GM23338 (cell line): ENCODE data around the gene ARMH4. TPM values are rescaled to one million over a fixed set of nuclear protein-coding genes. Genes with fewer than 3 reads are reported as not detected.

Experiments
- ATAC-seq: fragments of 200-7000 bp; cut with Tn5 transposase; 3 replicates; pipeline ENCODE4 v1.9.1; 2020
- DNase-seq: peaks from one replicate; pipeline ENCODE4 v3.0.0-alpha.2; 2015; ENCODE audit warnings: low spot score
- H2AFZ ChIP-seq: fragments of 200-600 bp; sonication (generic); 2 replicates; pipeline ENCODE4 v1.8.0; 2016; ENCODE audit warnings: antibody characterized with exemption, mild to moderate bottlenecking, moderate library complexity
- H3F3A ChIP-seq: fragments of 200-600 bp; sonication (generic); replicated peaks from 2 replicates; pipeline ENCODE4 v1.8.0; 2017; ENCODE audit warnings: antibody characterized with exemption, mixed run types, low read depth
- H3K27ac ChIP-seq: fragments of 200-600 bp; sonication (generic); 2 replicates; pipeline ENCODE4 v1.6.1; 2016; ENCODE audit warnings: low read depth
- H3K27me3 ChIP-seq: fragments of 200-600 bp; sonication (generic); 2 replicates; pipeline ENCODE4 v1.8.0; 2016; ENCODE audit warnings: mild to moderate bottlenecking, mixed run types, moderate library complexity; ENCODE audit not compliant: insufficient read depth
- H3K36me3 ChIP-seq: fragments of 200-600 bp; sonication (generic); 2 replicates; pipeline ENCODE4 v1.8.0; 2016; ENCODE audit warnings: mild to moderate bottlenecking; ENCODE audit not compliant: insufficient read depth
- H3K4me1 ChIP-seq: fragments of 200-600 bp; sonication (generic); 2 replicates; pipeline ENCODE4 v1.8.0; 2016; ENCODE audit warnings: mild to moderate bottlenecking, moderate library complexity; ENCODE audit not compliant: insufficient read depth
- H3K4me2 ChIP-seq: fragments of 200-600 bp; sonication (generic); 2 replicates; pipeline ENCODE4 v1.7.1; 2017; ENCODE audit warnings: mixed run types
- H3K4me3 ChIP-seq: fragments of 200-600 bp; sonication (generic); 2 replicates; pipeline ENCODE4 v1.6.1; 2016; ENCODE audit warnings: mixed run types
- H3K79me2 ChIP-seq: fragments of 200-600 bp; sonication (generic); replicated peaks from 2 replicates; pipeline ENCODE4 v1.8.0; 2017; ENCODE audit warnings: mild to moderate bottlenecking; ENCODE audit not compliant: insufficient read depth
- H3K9me2 ChIP-seq: fragments of 200-600 bp; sonication (generic); 2 replicates; pipeline ENCODE4 v1.8.0; 2017; ENCODE audit not compliant: insufficient read depth
- H4K20me1 ChIP-seq: fragments of 200-600 bp; sonication (generic); replicated peaks from 2 replicates; pipeline ENCODE4 v1.8.0; 2017; ENCODE audit warnings: mild to moderate bottlenecking; ENCODE audit not compliant: insufficient read depth
- H3K27ac Mint-ChIP-seq: 2 replicates; pipeline ENCODE4 v1.8.0; 2020; ENCODE audit warnings: inconsistent platforms, mild to moderate bottlenecking, moderate library complexity, mixed read lengths
- H3K27me3 Mint-ChIP-seq: 3 replicates; pipeline ENCODE4 v1.8.0; 2022; ENCODE audit warnings: low read depth, mild to moderate bottlenecking, moderate library complexity, mixed read lengths, inconsistent platforms; ENCODE audit not compliant: insufficient read depth, poor library complexity
- H3K36me3 Mint-ChIP-seq: 3 replicates; pipeline ENCODE4 v1.8.0; 2021; ENCODE audit warnings: low read depth, mild to moderate bottlenecking, inconsistent platforms, moderate library complexity, mixed read lengths
- H3K4me1 Mint-ChIP-seq: 3 replicates; pipeline ENCODE4 v1.8.0; 2020; ENCODE audit warnings: mild to moderate bottlenecking, inconsistent platforms, mixed read lengths
- H3K4me3 Mint-ChIP-seq: 3 replicates; pipeline ENCODE4 v1.8.0; 2021; ENCODE audit warnings: moderate library complexity, mild to moderate bottlenecking, inconsistent platforms, mixed read lengths
- H3K9me3 Mint-ChIP-seq: 3 replicates; pipeline ENCODE4 v1.8.0; 2020; ENCODE audit warnings: moderate library complexity, mild to moderate bottlenecking, inconsistent platforms, mixed read lengths
- CREB1 ChIP-seq: fragments of 250-450 bp; sonication (Bioruptor Pico); IDR thresholded peaks from 2 replicates; pipeline ENCODE4 v1.5.0; 2020; ENCODE audit warnings: low read depth, mild to moderate bottlenecking, moderate library complexity
- EZH2 ChIP-seq: fragments of 200-600 bp; sonication (generic); IDR thresholded peaks from one replicate; pipeline ENCODE4 v1.8.0; 2017; ENCODE audit warnings: antibody characterized with exemption, mild to moderate bottlenecking, low read depth; ENCODE audit not compliant: unreplicated experiment
- EZH2phosphoT487 ChIP-seq: fragments of 200-600 bp; sonication (generic); IDR thresholded peaks from one replicate; pipeline ENCODE4 v1.8.1; 2018; ENCODE audit warnings: antibody characterized with exemption; ENCODE audit not compliant: unreplicated experiment
- JUNB ChIP-seq: IDR thresholded peaks from one replicate; pipeline ENCODE4 v1.6.1; 2016; ENCODE audit warnings: antibody characterized with exemption; ENCODE audit not compliant: unreplicated experiment
- NANOG ChIP-seq: IDR thresholded peaks from 2 replicates; pipeline ENCODE4 v1.6.1; 2016; ENCODE audit warnings: antibody characterized with exemption, borderline replicate concordance
- POLR2AphosphoS5 ChIP-seq: IDR thresholded peaks from 2 replicates; pipeline ENCODE4 v1.6.1; 2016; ENCODE audit warnings: antibody characterized with exemption, low read depth
- STAT1 ChIP-seq: IDR thresholded peaks from one replicate; pipeline ENCODE4 v1.6.1; 2016; ENCODE audit warnings: antibody characterized with exemption; ENCODE audit not compliant: unreplicated experiment
- ZNF114 ChIP-seq: fragments of 250-450 bp; sonication (Bioruptor Pico); IDR thresholded peaks from 2 replicates; pipeline ENCODE4 v1.5.0; 2020; ENCODE audit warnings: mild to moderate bottlenecking, moderate library complexity
- ZNF331 ChIP-seq: fragments of 250-450 bp; sonication (Bioruptor Pico); IDR thresholded peaks from 2 replicates; pipeline ENCODE4 v1.5.0; 2020; ENCODE audit warnings: low read depth, mild to moderate bottlenecking, moderate library complexity
- polyA plus RNA-seq: library from polyadenylated mRNA; unstranded; fragments of >200 nt; fragmentation: Nextera tagmentation; extraction: Ambion mirVana; gene quantifications from 2 replicates; pipeline ENCODE4 v1.2.1, GENCODE V29; 2016
- total RNA-seq: library from RNA; depleted of rRNA; stranded (reverse); fragments of >200 nt; shearing (Covaris generic); gene quantifications from 2 replicates; pipeline ENCODE4 v1.2.3, GENCODE V29; 2014
- TF ChIP-seq, protein P1 (sequence below): IDR thresholded peaks from one replicate; pipeline ENCODE4 v1.6.1; 2018; ENCODE audit warnings: antibody characterized with exemption; ENCODE audit not compliant: unreplicated experiment
- TF ChIP-seq, protein P2 (sequence below), 2 experiments: fragments of 200-600 bp in 1 of 2; sonication (generic) in 1 of 2; conservative IDR thresholded peaks; 2 replicates each; pipeline versions ENCODE4 v1.5.1 to v1.6.1; 2016 to 2017; ENCODE audit warnings: antibody characterized with exemption in 2 of 2, low read depth in 2 of 2, mild to moderate bottlenecking in 2 of 2, moderate library complexity in 1 of 2
- TF ChIP-seq, protein P3 (sequence below): IDR thresholded peaks from 2 replicates; pipeline ENCODE4 v1.6.1; 2016; ENCODE audit warnings: antibody characterized with exemption

The ARMH4 gene
- total and polyA plus RNA-seq, 2 experiments from 2014 or later, result 15.5 to 20.2 TPM

DNA sequence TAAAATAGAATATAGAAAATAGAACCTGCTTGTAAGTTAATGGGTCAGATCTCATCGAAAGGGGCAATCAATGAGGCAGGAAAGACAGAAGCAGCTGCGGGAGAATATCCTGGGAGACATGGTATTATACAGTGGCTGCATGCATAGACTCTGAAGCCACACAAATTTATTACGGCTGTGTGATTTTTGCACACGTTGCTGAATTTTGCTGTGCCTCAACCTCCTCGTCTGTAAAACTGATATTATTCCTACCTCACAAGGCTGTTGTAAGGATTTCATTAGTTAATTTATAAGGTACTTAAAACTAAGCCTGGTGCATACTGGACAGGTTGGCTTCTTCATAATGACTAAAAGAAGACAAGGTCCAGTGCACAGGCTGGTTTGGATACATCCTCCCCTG is 52.3 kb downstream of the ARMH4 start (continued):
- TF ChIP-seq, protein P1, sequence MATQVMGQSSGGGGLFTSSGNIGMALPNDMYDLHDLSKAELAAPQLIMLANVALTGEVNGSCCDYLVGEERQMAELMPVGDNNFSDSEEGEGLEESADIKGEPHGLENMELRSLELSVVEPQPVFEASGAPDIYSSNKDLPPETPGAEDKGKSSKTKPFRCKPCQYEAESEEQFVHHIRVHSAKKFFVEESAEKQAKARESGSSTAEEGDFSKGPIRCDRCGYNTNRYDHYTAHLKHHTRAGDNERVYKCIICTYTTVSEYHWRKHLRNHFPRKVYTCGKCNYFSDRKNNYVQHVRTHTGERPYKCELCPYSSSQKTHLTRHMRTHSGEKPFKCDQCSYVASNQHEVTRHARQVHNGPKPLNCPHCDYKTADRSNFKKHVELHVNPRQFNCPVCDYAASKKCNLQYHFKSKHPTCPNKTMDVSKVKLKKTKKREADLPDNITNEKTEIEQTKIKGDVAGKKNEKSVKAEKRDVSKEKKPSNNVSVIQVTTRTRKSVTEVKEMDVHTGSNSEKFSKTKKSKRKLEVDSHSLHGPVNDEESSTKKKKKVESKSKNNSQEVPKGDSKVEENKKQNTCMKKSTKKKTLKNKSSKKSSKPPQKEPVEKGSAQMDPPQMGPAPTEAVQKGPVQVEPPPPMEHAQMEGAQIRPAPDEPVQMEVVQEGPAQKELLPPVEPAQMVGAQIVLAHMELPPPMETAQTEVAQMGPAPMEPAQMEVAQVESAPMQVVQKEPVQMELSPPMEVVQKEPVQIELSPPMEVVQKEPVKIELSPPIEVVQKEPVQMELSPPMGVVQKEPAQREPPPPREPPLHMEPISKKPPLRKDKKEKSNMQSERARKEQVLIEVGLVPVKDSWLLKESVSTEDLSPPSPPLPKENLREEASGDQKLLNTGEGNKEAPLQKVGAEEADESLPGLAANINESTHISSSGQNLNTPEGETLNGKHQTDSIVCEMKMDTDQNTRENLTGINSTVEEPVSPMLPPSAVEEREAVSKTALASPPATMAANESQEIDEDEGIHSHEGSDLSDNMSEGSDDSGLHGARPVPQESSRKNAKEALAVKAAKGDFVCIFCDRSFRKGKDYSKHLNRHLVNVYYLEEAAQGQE, result no peak
- TF ChIP-seq POLR2AphosphoS5, result no peak

DNA sequence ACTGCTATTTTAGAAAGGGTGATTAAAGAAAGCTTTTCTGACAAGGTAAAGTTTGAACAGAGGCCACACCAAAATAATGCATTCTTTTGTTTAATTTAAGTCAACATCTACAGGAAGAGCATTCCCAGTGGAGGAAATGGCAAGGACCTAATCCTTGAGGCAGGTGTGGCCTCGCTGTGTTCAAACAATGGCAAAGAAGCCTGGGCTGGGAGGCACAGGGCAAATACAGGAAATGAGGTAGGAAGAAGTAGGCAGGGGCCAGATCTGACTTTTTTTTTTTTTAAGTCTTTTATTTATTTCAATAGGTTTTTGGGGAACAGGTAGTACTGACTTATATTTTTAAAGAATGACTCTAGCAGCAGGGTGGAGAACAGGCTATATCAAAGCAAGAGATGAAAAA is 53.5 kb downstream of the ARMH4 start:
- no peaks in the 10 kb centered on the region for H3K36me3 Mint-ChIP-seq
- DNase-seq, result peak; percentile 60

DNA sequence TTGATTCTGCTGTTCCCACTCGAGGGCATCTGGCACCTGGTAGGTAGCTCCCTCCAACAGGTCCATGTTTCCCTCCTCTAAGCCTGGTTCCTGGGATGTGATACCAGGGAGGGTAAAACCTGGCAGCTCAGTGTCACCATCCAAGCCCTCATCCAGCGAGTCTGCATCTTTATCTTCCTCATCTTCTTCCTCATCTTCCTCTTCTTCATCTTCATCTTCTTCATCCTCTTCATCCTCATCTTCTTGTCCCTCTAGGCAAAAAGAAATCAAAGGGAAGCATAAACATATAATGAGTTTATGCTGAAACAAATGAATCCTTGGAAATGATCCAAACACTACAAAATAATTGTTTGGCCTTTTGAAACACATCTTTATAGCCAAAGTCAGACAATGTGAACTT is 55.3 kb downstream of the ARMH4 start:
- Histone ChIP-seq H3K4me3 (no peak overlapping the region), H3K4me1 (no peaks in the 10 kb centered on the region), H3K27ac (no peak overlapping the region), H3K79me2 (no peaks in the 10 kb centered on the region), H3K36me3 (no peaks in the 10 kb centered on the region), H2AFZ (no peak overlapping the region), H4K20me1 (no peaks in the 10 kb centered on the region), H3K27me3 (no peaks in the 10 kb centered on the region), H3F3A (no peaks in the 10 kb centered on the region), H3K9me2 (no peaks in the 10 kb centered on the region), H3K4me2 (no peak overlapping the region)
- Mint-ChIP-seq H3K9me3 (no peaks in the 10 kb centered on the region; the same call in 2 of the 3 replicates), H3K4me1 (peaks cover 8% of the 10 kb centered on the region), H3K4me3 (no peak overlapping the region), H3K27ac (no peak overlapping the region), H3K36me3 (no peaks in the 10 kb centered on the region), H3K27me3 (no peaks in the 10 kb centered on the region)
- DNase-seq, result no peak
- no peak for ATAC-seq
- TF ChIP-seq EZH2, result no peak
- no peak for TF ChIP-seq CREB1
- no peak for TF ChIP-seq EZH2phosphoT487
- no peak for TF ChIP-seq ZNF331 (CRISPR knock-in tag)
- no peak for TF ChIP-seq STAT1
- TF ChIP-seq, protein P2, sequence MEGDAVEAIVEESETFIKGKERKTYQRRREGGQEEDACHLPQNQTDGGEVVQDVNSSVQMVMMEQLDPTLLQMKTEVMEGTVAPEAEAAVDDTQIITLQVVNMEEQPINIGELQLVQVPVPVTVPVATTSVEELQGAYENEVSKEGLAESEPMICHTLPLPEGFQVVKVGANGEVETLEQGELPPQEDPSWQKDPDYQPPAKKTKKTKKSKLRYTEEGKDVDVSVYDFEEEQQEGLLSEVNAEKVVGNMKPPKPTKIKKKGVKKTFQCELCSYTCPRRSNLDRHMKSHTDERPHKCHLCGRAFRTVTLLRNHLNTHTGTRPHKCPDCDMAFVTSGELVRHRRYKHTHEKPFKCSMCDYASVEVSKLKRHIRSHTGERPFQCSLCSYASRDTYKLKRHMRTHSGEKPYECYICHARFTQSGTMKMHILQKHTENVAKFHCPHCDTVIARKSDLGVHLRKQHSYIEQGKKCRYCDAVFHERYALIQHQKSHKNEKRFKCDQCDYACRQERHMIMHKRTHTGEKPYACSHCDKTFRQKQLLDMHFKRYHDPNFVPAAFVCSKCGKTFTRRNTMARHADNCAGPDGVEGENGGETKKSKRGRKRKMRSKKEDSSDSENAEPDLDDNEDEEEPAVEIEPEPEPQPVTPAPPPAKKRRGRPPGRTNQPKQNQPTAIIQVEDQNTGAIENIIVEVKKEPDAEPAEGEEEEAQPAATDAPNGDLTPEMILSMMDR (conservative IDR thresholded peaks at IDR 0.05; ENCODE audit: low read depth in 2 of 2), result no peak
- no peak for TF ChIP-seq ZNF114 (CRISPR knock-in tag)
- no peak for TF ChIP-seq NANOG
- TF ChIP-seq, protein P3, sequence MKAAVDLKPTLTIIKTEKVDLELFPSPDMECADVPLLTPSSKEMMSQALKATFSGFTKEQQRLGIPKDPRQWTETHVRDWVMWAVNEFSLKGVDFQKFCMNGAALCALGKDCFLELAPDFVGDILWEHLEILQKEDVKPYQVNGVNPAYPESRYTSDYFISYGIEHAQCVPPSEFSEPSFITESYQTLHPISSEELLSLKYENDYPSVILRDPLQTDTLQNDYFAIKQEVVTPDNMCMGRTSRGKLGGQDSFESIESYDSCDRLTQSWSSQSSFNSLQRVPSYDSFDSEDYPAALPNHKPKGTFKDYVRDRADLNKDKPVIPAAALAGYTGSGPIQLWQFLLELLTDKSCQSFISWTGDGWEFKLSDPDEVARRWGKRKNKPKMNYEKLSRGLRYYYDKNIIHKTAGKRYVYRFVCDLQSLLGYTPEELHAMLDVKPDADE, result no peak
- no peak for TF ChIP-seq JUNB

More for the DNA sequence above, 53.5 kb downstream of the ARMH4 start:
- no peaks in the 10 kb centered on the region for H3K27me3 ChIP-seq
- peaks cover 8% of the 10 kb centered on the region for H3K4me1 Mint-ChIP-seq
- no peaks in the 10 kb centered on the region for H3K4me1 ChIP-seq
- no peak overlapping the region for H2AFZ ChIP-seq
- H3K79me2 ChIP-seq, result no peaks in the 10 kb centered on the region
- H3K27ac ChIP-seq, result no peak overlapping the region
- H3K4me2 ChIP-seq, result no peak overlapping the region
- H3K9me3 Mint-ChIP-seq, result no peaks in the 10 kb centered on the region; the same call in 2 of the 3 replicates
- no peak overlapping the region for H3K4me3 Mint-ChIP-seq
- H4K20me1 ChIP-seq, result no peaks in the 10 kb centered on the region
- H3K27ac Mint-ChIP-seq, result no peak overlapping the region
- no peaks in the 10 kb centered on the region for H3F3A ChIP-seq
- H3K36me3 ChIP-seq, result no peaks in the 10 kb centered on the region
- peak; percentile 69; the same call in 2 of the 3 replicates for ATAC-seq
- TF ChIP-seq EZH2, result no peak
- H3K27me3 Mint-ChIP-seq, result peaks cover 2% of the 10 kb centered on the region
- no peaks in the 10 kb centered on the region for H3K9me2 ChIP-seq
- H3K4me3 ChIP-seq, result no peak overlapping the region
